NOMO-1 treated with dmso at 0.1 percent for 144 hours (cell line): ENCODE results near the gene C16orf90.
"Not testable (repeated sequence)": the region's sequence is repeated elsewhere in the genome, so short reads cannot be mapped to it uniquely, and the experiment has no call there.

Experiments
- DNase-seq: peaks from one replicate; lab custom pipeline; 2025; ENCODE audit not compliant: unreplicated experiment; lab: John Stamatoyannopoulos, UW

C16orf90 gene

DNA sequence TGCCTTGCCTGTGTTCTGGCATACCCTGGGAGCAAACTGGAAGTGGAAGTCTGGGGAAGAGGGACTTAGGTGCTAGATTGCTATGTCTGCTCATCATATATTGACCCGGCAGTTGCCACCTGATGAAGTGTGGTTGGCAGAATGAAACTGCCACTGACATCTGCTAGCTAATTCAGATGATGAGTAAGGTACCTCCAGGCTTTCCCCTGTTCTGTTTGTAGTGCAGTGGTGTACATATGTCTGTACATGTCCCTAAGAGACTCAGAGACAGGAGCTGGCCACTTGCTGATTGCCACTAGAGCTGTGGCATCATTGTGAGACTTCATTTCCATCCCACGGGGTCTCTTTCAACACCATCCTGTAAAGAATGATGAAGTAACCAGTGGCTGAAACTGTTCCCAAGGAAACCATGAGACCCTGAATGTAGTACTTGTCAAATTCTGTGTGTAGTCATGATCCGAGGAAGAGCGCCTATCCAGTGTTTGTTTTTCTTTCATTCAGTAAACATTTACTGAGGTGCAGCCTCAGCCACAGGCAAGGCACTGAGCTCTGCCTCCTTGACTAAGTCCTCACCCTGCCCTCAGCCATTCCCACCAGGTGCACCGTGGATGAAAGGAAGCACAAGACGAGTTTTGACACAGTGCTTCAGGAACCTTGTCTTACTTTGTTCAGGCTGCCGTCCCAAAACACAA lies 18.7 kb upstream of the C16orf90 start:
- DNase-seq = no peak

DNA sequence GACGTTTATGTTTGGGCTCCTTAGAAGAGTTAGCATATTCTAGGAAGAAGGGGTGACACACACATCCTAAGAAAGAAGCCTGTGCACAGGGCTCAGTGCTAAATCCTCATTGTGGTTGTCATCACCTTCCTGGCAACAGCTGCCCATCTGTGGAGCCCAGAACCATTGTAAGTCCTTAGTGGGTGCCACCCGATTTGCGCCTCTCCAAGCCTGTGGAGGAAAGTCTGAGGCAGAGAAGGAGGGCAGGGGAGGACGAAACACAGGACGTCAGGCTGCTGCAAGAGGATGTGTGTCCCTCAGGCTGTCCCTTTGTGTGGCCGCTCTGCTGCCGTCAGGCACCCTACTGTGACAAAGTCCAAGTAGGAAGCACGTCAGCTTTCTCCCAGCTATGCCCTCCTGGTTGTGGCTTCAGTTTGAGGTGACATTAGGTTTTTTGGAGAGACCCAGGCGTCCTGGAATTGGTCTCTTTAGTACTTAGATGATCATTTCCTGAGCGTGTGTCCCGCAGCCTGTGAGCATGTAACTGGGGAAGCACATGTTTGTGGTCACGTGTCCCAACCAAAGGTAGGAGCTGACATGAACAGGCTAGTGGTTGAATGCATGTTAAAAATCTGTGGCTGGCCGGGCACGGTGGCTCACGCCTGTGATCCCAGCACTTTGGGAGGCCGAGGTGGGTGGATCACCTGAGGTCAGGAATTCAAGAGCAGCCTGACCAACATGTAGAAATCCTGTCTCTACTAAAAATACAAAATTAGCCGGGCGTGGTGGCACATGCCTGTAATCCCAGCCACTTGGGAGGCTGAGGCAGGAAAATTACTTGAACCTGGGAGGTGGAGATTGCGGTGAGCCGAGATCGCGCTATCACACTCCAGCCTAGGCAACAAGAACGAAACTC lies 16.2 kb upstream of the C16orf90 start:
- DNase-seq = no peak

DNA sequence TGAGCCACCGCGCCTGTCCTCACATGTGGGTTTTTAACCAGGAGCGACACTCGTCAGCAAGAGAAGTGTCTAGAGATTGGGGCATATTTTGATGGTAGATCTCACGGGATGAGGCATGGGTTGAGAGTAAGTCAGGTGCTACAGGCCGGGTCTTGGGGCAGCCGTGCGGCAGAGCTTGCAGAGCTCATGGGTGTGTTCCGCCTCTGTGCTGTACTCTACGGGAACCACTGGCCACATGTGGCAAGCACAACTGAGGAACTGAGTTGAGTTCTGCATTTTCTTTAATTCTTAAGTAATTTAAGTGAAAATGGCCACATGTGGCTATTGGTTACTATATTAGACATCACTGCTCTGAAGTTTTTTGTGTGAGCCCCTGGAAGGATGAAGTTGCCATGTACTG lies 15.1 kb upstream of the C16orf90 start:
- no peak for DNase-seq

DNA sequence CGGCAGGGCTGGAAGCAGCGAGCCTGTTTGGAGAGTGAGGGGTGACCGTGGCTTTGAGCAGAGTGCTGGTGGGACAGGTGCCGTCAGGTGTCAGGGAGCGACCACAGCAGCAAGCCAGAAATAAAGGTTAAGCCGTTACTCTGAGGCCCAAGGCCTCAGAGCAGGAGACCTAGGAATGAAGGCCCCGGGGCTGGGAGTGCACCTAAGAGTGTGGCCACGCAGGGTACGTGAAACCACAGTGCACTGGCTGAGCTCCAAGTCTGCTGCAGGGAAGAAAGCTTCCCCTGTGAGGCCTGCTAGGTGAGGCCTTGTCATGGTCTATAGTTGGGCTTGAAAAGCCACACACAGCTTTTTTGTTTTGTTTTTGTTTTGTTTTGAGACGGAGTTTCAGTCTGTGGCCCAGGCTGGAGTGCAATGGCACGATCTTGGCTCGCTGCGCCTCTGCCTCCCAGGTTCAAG lies 14.2 kb upstream of the C16orf90 start:
- DNase-seq = no peak

DNA sequence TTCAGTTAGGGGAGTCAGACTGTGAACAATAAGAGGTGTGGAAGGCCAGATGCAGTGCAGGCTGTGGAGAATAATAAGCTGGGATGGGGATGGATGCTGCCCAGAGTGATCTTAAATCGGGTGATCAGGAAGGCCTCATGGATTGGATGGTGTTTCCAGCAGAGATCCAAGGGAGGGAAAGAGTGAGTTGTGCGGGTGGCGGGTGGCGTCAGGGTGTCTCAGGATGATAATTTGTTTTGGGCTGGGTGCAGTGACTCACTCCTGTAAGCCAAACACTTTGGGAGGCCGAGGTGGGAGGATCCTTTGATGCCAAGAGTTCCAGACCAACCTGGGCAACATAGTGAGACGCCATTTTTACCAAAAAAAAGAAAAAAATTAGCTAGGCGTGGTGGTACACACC lies 13.4 kb upstream of the C16orf90 start:
- no peak for DNase-seq

DNA sequence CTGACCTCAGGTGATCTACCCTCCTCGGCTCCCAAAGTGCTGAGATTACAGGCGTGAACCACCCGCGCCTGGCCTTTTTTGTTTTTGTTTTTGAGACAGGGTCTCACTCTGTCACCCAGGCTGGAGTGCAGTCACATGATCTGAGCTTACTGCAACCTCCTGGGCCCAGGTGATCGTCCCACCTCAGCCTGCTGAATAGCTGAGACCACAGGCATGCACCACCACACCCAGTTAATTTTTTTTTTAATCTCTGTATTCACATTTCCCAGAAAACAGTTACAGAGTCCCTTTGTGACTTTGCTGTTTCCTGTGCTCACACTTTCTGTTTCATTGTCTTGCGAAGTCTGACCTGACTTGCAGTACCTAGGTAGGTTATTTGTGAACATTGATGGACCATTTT lies 8.2 kb upstream of the C16orf90 start:
- no peak for DNase-seq

DNA sequence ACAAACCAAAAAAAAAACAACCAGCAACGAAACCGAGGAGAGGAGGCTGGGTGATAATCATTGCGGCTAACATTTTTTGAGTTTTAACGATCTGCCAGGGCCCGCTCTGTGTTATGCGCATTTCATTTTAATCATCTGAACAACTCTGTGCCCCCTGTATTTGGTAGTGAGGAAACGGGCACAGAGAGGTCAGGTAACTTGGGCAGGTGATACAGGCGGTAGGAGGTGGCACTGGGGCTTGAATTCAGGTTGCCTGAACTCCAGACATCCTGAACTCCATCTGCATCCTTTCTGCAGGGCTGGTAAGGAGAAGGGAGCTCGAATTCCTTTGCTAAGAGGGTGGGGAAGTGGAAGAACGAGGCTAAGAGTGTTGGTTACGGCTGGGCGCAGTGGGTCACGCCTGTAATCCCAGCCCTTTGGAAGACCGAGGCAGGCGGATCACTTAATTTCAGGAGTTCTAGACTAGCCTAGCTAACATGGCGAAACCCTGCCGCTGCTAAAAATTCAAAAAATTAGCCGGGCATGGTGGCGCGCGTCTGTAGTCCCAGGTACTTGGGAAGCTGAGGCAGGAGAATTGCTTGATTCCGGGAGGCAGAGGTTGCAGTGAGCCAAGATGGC lies 6.6 kb upstream of the C16orf90 start:
- DNase-seq = peak; percentile 7

DNA sequence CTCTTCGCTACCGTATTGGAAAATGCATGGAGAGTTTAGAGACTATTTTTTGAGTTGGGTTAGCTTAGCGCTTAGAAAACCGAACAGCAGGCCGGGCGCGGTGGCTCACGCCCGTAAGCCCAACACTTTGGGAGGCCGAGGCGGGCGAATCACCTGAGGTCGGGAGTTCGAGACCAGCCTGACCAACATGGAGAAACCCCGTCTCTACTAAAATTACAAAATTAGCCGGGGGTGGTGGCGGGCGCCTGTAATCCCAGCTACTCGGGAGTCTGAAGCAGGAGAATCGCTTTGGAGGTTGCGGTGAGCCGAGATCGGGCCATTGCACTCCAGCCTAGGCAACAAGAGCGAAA lies 6.1 kb upstream of the C16orf90 start:
- DNase-seq = not testable (repeated sequence)

DNA sequence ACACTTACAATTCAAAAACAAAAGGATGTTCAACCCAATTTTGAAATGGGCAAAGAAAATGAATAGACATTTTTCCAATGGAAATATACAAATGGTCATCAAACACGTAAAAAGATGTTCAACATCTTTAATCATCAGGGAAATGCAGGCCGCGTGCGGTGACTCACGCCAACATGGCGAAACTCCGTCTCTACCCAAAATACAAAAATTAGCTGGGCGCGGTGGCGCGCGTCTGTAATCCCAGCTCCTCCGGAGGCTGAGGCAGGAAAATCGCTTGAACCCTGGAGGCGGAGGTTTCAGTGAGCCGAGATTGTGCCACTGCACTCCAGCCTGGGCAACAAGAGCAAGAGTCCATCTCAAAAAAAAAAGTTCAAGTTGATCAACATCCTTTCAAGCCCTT lies 3.7 kb upstream of the C16orf90 start:
- no peak for DNase-seq

DNA sequence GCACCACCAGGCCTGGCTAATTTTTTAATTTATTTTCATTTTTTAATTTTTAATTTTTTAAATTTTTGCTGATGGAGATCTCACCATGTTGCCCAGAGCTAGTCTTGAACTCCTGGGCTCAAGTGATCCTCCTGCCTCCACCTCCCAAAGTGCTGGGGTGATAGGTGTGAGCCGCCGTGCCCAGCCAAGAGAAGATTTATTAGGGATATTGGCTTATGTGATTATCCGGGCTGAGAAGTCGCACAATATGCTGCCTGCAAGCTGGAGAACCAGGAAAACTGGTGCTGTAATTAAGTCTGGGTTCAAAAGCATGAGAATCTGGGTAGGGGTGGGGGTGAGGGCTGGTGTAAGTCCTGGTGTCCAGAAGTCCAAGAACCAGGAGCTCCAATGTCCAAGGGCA lies 2.5 kb upstream of the C16orf90 start:
- DNase-seq = no peak

DNA sequence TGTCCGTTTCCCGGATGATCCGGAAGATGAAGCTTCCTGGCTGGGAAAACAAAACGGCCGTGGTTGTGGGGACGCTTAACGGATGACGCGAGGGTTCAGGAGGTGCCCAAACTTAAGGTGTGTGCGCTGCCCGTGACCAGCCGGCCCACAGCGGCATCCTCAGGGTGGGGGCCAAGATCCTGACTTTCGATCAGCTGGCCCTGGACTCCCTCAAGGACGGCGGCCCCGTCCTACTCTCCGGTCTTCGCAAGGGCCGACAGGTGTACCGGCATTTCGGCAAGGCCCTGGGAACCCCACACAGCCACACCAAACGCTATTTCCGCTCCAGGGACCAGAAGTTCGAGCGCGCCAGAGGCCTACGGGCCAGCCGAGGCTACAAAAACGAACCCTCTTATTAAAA lies 1.1 kb upstream of the C16orf90 start:
- no peak for DNase-seq

DNA sequence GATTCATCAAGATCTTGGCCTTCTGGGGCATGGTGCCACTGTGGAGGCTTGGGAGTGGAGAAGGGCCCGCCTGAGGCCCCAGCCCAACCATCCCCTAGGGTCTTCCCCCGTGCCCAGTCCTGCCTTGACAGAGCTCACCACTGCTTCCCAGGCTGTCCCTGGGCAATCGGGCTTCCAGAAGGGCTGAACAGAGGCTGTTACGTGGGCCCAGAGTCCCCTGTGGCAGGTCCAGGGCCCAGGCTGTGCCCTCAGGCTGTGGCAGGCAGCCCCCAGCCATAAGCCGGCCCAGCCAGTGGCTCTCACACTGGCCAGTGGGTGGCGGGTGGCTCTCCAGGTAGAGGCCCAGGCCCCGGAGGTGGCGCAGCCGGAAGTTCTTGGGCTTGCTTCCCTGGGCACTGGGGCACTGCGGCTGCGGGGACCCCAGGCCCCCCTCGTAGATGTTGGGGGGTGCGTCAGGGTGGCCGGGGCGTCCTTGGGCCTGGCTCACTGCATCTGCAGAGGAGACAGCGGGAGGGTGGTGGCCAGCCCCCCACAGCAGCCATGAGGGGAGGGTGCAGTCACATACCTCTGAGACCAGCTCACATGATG lies 809 bp downstream of the C16orf90 start:
- no peak for DNase-seq

DNA sequence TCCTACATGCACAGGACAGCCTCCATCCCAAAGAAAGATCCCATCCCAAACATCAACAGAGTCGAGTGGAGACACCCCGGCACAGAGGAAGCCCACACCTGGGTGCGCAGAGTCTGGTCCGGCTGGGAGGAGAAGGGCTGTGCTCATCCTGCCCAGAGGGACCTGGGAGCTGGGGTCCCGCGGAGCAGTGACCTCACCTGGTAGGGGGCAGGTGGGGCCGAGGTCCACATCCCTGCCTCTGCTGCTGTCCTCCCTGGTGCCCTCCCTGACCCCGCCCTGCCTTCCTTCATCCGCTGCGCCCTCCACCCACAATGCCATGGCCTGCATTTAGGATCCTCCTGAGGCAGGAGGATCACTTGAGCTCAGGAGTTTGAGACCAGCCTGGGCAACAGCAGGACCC lies 2.9 kb downstream of the C16orf90 start:
- no peak for DNase-seq

DNA sequence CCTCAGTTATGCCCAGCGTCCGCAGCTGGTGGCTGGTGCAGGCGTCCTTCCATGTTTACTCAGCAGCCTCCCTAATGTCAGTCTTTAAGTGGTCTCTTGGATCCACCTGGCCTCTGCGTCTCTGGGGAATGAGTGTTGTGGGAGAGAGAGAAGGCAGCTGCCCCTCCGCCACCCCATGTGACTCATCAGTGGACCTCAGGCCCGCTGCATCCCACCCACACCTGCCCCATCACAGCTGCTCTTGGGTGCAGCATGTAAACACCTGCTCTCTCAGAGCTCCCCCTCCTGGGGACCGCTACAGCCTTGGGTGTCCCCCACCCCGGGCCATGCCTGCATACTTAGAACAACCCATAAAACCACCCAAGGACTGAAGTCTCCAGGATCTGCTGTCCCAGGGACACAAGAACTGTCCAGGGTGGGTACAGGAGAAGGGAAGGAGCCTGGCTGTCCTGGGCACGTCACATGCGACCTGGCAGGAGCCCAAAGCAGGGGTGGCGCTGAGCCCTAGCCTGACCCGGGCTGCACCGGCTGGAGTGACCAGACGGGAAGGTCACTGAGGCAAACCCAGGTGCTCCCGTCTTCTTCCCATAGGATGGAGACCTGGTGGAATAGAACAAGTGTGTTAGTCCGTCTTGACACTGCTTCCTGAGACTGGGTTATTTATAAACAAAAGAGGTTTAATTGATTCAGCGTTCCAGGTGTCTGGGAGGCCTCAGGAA lies 4.2 kb downstream of the C16orf90 start:
- DNase-seq = no peak

DNA sequence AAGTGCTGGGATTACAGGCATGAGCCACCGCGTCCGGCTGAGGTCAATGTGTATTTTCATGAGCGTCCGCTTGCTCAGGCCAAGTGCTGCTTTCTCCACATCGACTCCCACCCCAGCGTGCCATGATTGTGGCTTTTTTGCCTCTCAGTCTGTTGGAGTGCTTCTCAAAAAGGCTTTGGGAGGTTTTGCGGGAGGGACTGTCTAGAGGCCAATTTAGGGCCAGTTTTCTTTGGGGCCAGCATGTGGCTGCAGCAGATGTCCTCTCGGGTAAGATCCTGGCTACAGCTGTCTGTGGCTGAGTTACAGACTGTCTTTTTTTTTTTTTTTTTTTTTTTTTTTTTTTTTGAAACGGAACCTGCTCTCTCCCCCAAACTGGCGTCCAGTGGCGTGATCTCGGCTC lies 6.5 kb downstream of the C16orf90 start:
- no peak for DNase-seq

DNA sequence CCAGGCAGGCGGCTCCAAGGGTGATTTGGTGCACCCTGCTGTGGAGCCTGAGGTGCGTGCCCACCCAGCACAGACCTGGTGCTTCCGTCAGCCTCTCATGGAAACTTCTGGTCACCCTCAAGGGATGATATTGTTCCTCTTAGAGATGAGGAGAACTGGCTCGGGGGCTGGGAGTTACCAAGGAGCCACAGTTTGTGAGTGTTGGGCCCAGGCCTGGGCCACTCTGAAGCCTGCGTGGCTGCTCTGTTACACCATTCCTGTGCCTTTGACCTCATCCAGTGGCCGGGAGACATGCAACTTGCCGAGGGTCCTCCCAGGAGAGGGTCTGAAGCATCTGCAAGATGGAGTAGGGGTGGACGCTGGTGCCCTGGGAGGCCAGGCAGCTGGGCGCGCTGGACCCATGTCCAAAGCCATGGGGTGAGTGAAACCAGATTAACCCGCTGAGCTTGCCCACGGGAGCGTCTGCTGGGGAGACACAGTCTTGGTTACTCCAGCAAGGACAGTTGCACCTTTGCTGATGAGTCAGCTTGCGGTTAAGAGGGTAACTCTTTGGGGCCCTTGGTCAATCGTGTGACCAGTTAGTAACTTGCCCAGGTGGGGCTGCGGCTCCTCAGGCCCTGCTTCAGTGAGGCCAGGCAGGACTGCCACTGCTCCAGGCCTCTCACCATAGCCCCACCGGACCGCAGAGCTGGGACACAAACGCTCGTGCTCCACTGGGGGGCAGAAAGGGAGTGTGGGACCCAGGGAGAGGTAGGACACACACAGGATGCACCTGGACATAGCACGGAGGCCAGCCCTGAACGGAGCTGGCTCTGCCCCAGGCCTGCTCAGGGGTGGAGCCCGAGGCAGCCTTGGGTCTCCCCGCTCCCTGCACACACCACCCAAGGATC lies 7.5 kb downstream of the C16orf90 start:
- DNase-seq = no peak

DNA sequence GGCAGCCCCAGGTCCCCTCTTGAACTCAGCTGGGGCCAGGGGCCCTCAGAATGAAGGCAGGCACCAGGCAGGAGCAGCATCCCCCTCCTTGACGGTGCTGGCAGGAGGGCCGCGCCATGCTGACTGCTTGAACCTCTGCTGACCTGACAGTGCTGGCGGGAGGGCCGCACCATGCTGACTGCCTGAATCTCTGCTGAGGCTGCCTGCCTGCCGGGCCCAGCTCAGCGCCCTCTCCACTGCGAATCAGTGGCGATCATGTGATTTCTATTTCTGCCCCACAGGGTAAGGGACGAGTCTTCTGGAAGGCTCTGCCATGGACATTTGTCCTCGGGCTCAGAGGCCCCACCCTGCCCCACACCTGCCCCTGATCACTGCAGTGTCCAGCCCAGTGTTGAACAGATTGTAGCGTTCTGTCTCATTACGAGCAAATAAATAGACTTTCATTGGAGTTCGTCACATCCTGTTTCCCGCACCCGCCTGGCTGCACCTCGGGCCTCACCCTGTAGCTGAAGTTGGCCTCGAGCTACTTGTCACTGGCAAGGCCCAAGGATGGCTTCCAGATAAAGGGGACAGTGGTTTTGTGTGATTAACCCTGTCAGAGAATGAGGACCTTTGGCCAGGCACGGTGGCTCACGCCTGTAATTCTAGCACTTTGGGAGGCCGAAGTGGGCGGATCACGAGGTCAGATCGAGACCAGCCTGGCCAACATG lies 8.6 kb downstream of the C16orf90 start:
- no peak for DNase-seq

DNA sequence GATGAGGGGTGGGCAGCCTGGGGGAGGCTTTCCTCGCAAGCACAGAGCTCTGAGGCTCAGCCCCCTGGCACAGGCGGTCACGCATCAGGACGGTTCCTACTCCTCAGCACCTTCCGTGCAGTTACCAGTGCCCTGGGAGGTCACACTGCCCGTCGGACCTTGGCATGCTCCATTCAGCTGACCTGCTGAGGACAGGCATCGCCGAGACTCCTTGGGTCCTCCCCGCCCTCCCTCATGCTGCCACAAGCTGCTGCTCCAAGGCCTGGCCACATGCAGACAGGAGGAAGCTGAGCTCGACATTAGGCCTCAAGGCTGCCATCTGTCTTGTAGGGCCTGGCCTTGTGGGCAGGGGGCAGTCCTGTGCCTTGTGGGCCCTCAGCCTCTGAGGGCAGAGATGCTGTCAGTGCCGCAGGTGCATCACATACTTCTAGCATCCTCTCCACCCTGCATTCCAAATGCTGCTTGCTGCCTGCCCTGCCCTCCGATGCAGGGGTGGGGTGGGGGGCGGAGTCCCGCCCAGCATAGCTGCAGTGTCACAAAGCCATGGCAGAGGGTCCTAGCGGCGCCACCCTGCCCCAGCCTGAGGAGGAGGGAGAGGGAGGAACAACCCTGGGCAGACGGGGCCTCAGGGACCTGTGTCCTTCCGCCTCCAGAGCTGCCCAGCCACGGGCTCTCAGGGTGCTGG lies 9.3 kb downstream of the C16orf90 start:
- no peak for DNase-seq
